ENCODE results near the gene SOX21. TPM values are rescaled to one million over a fixed set of nuclear protein-coding genes. Genes with fewer than 3 reads are reported as not detected.

Gene SOX21
- not detected in 2 replicates for total RNA-seq

GRCh38 chr13:94712287-94712811 is at the start of gene SOX21:
TSS of gene SOX21 (minus strand) at chr13:94712545. CDS start at chr13:94712049, 496 bp downstream.

Other genes with a start within 250 kb of the SOX21 start
- under 0.01 TPM in 1 of 2 replicates, not detected in the other for gene DCT, start 232.9 kb downstream of the SOX21 start, total RNA-seq
- gene TGDS, start 116.4 kb downstream of the SOX21 start, total RNA-seq, result 8.6 and 10.1 TPM in 2 replicates
- 6.9 and 7.0 TPM in 2 replicates for gene GPR180, start 110.7 kb downstream of the SOX21 start, total RNA-seq

All from aortic smooth muscle cell (primary cell).